ENCODE data around the gene NLGN1. TPM values are rescaled to one million over a fixed set of nuclear protein-coding genes. Genes with fewer than 3 reads are reported as not detected.

NLGN1 gene
- total and polyA plus RNA-seq, 11 donors = 1.8 to 27.6 (median 15.5) TPM

DNA sequence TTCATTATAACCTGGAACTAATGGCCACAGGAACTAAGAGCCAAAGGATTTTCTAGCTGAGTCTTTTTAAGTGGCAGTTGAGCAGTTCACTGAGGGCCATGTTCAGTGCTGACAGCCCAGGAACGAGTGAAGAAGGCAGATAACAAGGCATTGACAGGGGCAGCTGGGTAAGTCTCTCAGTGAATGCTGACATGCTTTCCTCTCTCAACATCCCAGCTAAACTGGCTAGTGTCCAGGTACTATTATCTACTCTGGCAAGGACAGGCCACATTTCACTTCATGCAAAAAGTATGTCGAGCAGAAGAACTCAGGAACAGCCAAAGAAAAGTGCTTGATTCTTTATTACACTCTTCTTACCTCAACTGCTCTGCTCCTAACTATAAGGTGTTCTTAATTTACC, 515.9 kb downstream of the NLGN1 start:
- TF ChIP-seq, protein P1, sequence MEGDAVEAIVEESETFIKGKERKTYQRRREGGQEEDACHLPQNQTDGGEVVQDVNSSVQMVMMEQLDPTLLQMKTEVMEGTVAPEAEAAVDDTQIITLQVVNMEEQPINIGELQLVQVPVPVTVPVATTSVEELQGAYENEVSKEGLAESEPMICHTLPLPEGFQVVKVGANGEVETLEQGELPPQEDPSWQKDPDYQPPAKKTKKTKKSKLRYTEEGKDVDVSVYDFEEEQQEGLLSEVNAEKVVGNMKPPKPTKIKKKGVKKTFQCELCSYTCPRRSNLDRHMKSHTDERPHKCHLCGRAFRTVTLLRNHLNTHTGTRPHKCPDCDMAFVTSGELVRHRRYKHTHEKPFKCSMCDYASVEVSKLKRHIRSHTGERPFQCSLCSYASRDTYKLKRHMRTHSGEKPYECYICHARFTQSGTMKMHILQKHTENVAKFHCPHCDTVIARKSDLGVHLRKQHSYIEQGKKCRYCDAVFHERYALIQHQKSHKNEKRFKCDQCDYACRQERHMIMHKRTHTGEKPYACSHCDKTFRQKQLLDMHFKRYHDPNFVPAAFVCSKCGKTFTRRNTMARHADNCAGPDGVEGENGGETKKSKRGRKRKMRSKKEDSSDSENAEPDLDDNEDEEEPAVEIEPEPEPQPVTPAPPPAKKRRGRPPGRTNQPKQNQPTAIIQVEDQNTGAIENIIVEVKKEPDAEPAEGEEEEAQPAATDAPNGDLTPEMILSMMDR (IDR thresholded peaks at IDR 0.05) = no peak
- no peak for TF ChIP-seq POLR2A (IDR thresholded peaks at IDR 0.05)
- Histone ChIP-seq H3K27ac (peak overlapping the region in 5 of 12 donors; percentile 17 to 62 (median 26)), H3K27me3 (no peaks in the 10 kb centered on the region), H3K36me3 (no peaks in the 10 kb centered on the region), H3K4me1 (peaks cover 0 to 33% (median 7%) of the 10 kb centered on the region in 12 donors), H3K4me3 (no peak overlapping the region), H3K9me3 (no peaks in the 10 kb centered on the region)
- 0 to 7% (median 3%) methylated on average over 2 of the region's 2 CpGs for WGBS, 4 donors
- intact Hi-C loops (cut with DNase I) = no loop called here
- peak in 4 of 5 donors; percentile 52 to 68 (median 56) for DNase-seq
- ATAC-seq = peak; percentile 96 to 99 (median 98)

DNA sequence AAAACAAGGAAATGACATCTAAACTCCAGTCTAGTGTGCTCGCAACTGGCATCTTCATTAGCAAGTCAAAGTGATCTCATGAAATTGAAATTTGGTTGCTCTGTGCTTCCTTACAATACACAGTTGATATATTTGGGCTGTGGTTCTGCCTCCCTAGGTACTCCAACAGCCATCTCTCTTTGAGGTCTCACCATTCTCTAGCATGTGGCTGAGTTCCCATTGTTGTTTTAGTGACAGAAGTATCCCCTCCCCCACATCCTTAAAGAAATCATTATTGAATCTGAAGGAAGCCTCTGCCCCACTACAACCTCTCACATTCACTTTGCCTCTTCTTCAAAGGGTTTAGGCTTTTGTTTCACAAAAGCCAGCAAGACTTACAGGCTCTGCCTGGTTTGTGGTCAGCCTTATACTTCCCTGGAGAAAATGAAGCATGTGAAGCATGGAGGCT, 516.5 kb downstream of the NLGN1 start:
- Histone ChIP-seq H3K9me3 (no peaks in the 10 kb centered on the region), H3K36me3 (no peaks in the 10 kb centered on the region), H3K4me1 (peaks cover 0 to 33% (median 7%) of the 10 kb centered on the region in 12 donors), H3K27me3 (no peaks in the 10 kb centered on the region), H3K27ac (peak overlapping the region in 5 of 12 donors; percentile 17 to 62 (median 26)), H3K4me3 (no peak overlapping the region)
- TF ChIP-seq, protein P1 (IDR thresholded peaks at IDR 0.05) = no peak
- no peak for TF ChIP-seq POLR2A (IDR thresholded peaks at IDR 0.05)
- DNase-seq = no peak
- WGBS, 4 donors = 33 to 62% (median 48%) methylated on average over 1 of the region's 1 CpG
- intact Hi-C loops (cut with DNase I) = no loop called here
- ATAC-seq = no peak

DNA sequence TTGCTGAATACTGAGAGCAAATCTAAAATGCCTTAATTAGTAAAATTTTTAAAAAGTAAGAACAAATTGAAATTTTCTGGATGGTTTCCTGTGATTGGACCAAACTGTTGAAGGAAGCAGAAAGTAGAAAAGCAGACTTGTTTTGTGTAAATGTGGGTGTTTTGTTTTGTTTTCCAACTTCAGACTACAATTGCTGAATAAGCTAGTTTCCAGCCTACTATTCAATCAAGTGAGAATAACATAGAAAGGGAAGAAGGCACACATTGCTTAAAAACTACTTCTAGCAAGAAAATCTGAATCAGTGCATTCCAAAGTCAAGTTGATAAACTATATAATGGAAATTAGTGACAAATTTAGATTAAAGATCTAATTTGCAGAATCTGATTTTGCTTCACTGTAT, 519.3 kb downstream of the NLGN1 start:
- Histone ChIP-seq H3K27me3 (no peaks in the 10 kb centered on the region), H3K9me3 (no peaks in the 10 kb centered on the region), H3K4me1 (peaks cover 0 to 24% (median 7%) of the 10 kb centered on the region in 12 donors), H3K36me3 (no peaks in the 10 kb centered on the region), H3K4me3 (no peak overlapping the region), H3K27ac (no peak overlapping the region)
- TF ChIP-seq POLR2A (IDR thresholded peaks at IDR 0.05) = no peak
- TF ChIP-seq, protein P1 (IDR thresholded peaks at IDR 0.05) = no peak
- intact Hi-C loops (cut with DNase I) = no loop called here
- ATAC-seq (no peak), DNase-seq (no peak)

DNA sequence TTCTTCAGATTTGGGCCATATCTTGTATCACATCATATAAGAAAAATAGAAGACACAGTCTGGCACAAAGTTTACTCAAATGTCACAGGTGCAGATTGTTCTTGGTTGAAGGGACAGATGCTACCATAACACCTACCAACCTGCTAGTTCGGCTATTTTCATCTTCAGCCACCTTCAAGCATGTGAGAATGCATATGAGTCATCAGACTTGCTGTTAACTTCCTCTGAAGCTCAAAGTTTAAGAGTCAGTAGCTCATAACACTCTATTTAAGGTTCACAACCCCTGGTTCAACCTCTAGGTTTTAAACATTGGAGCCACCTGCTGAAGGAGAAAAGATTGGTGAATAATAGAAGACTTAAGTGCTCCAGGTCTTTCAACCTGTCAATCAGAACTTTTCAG, 522.8 kb downstream of the NLGN1 start:
- Histone ChIP-seq H3K27me3 (no peaks in the 10 kb centered on the region), H3K4me1 (no peaks in the 10 kb centered on the region), H3K4me3 (no peak overlapping the region), H3K36me3 (no peaks in the 10 kb centered on the region), H3K9me3 (no peaks in the 10 kb centered on the region), H3K27ac (no peak overlapping the region)
- ATAC-seq (no peak), DNase-seq (no peak)
- TF ChIP-seq POLR2A (IDR thresholded peaks at IDR 0.05) = no peak
- TF ChIP-seq, protein P1 (IDR thresholded peaks at IDR 0.05) = no peak
- intact Hi-C loops (cut with DNase I) = no loop called here
- 65 to 80% (median 69%) methylated on average over 1 of the region's 1 CpG for WGBS, 4 donors

Measured in heart left ventricle (tissue), 16 donors.